ENCODE results near the gene PXDN. TPM values are rescaled to one million over a fixed set of nuclear protein-coding genes. Genes with fewer than 3 reads are reported as not detected.
A peak's percentile ranks its signal among the peaks of the same experiment; 100 is the strongest.
"Not testable (repeated sequence)": the region's sequence is repeated elsewhere in the genome, so short reads cannot be mapped to it uniquely, and the experiment has no call there.

The PXDN gene
- total and polyA plus RNA-seq, 2 experiments from 2014 or later = 85.7 to 129 TPM

- no peak overlapping the region for H3K4me3 ChIP-seq
- no peaks in the 10 kb centered on the region for H3K36me3 ChIP-seq
- no peak for DNase-seq (ENCODE audit: low read depth in 1 of 2, low spot score in 1 of 2)
- peaks cover 3% of the 10 kb centered on the region for H3K9me3 ChIP-seq (ENCODE audit: low read depth)
- no peak for TF ChIP-seq CTCF (IDR thresholded peaks at IDR 0.05; ENCODE audit: low read depth, low read length)
- no peaks in the 10 kb centered on the region for H3K27me3 ChIP-seq
- H3K27ac ChIP-seq = no peak overlapping the region
- H3K4me1 ChIP-seq (ENCODE audit: low read depth) = no peaks in the 10 kb centered on the region
Observed at GRCh38 chr2:1738646-1739302, 5.5 kb downstream of the PXDN start.

GRCh38 chr2:1738163-1738562, 6.2 kb downstream of the PXDN start:
- H3K4me1 ChIP-seq (ENCODE audit: low read depth) = no peaks in the 10 kb centered on the region
- no peak overlapping the region for H3K4me3 ChIP-seq
- no peak for DNase-seq (ENCODE audit: low read depth in 1 of 2, low spot score in 1 of 2)
- H3K9me3 ChIP-seq (ENCODE audit: low read depth) = peaks cover 3% of the 10 kb centered on the region
- H3K27ac ChIP-seq = no peak overlapping the region
- H3K36me3 ChIP-seq = no peaks in the 10 kb centered on the region
- H3K27me3 ChIP-seq = no peaks in the 10 kb centered on the region
- TF ChIP-seq CTCF (IDR thresholded peaks at IDR 0.05; ENCODE audit: low read depth, low read length) = no peak

DNA sequence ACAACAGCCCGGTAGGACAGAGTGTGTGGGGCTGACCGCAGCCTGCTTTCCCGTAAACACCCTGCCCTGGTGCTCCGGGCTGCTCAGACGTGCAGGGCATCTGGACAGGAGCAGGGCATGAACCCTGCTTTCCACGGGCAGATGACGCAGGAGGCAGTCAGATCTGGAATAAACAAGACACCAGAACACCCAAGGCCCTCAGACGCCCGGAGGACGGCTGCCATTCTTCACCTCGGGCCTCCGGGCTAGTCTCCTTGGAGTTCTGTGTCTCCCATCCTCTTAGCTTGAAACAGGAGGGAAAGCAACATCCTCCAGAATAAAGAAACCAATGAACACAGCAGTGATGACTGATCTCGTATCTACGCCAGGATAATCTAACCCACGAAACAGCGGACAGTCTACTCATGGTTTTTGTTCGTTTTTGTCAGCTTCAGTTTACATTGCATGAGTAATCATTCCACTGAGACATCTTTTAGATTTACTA, 7.3 kb downstream of the PXDN start:
- Histone ChIP-seq H3K36me3 (no peaks in the 10 kb centered on the region), H3K27ac (peak overlapping the region; percentile 2), H3K4me3 (no peak overlapping the region), H3K9me3 (ENCODE audit: low read depth) (peaks cover 3% of the 10 kb centered on the region), H3K4me1 (ENCODE audit: low read depth) (peaks cover 3% of the 10 kb centered on the region), H3K27me3 (no peaks in the 10 kb centered on the region)
- no peak for TF ChIP-seq CTCF (IDR thresholded peaks at IDR 0.05; ENCODE audit: low read depth, low read length)
- DNase-seq (ENCODE audit: low read depth in 1 of 2, low spot score in 1 of 2) = peak in 1 of 2 donors; percentile 70

- no peaks in the 10 kb centered on the region for H3K36me3 ChIP-seq
- peak in 1 of 2 donors; percentile 70 for DNase-seq (ENCODE audit: low read depth in 1 of 2, low spot score in 1 of 2)
- no peak for TF ChIP-seq CTCF (IDR thresholded peaks at IDR 0.05; ENCODE audit: low read depth, low read length)
- H3K9me3 ChIP-seq (ENCODE audit: low read depth) = peaks cover 3% of the 10 kb centered on the region
- no peak overlapping the region for H3K4me3 ChIP-seq
- H3K27ac ChIP-seq = no peak overlapping the region
- H3K4me1 ChIP-seq (ENCODE audit: low read depth) = peaks cover 13% of the 10 kb centered on the region
- H3K27me3 ChIP-seq = no peaks in the 10 kb centered on the region
Observed at GRCh38 chr2:1736045-1736444, 8.3 kb downstream of the PXDN start.

DNA sequence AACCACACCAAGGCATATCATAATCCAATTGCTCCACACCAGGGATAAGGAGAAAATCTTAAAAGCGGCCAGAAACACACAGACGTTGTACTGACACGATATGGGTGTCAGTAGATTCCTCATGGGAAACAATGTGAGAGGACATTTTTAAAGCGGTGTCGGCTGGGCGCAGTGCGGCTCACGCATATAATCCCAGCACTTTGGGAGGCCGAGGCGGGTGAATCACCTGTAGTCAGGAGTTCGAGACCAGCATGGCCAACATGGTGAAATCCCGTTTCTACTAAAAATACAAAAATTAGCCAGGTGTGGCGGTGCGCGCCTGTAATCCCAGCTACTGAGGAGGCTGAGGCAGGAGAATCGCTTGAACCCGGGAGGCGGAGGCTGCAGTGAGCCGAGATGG, 11.0 kb downstream of the PXDN start:
- H3K27me3 ChIP-seq; DNase-seq (ENCODE audit: low read depth in 1 of 2, low spot score in 1 of 2); H3K36me3 ChIP-seq; H3K27ac ChIP-seq; H3K9me3 ChIP-seq (ENCODE audit: low read depth); H3K4me3 ChIP-seq: not testable (repeated sequence)
- H3K4me1 ChIP-seq (ENCODE audit: low read depth) = peaks cover 30% of the 10 kb centered on the region

DNA sequence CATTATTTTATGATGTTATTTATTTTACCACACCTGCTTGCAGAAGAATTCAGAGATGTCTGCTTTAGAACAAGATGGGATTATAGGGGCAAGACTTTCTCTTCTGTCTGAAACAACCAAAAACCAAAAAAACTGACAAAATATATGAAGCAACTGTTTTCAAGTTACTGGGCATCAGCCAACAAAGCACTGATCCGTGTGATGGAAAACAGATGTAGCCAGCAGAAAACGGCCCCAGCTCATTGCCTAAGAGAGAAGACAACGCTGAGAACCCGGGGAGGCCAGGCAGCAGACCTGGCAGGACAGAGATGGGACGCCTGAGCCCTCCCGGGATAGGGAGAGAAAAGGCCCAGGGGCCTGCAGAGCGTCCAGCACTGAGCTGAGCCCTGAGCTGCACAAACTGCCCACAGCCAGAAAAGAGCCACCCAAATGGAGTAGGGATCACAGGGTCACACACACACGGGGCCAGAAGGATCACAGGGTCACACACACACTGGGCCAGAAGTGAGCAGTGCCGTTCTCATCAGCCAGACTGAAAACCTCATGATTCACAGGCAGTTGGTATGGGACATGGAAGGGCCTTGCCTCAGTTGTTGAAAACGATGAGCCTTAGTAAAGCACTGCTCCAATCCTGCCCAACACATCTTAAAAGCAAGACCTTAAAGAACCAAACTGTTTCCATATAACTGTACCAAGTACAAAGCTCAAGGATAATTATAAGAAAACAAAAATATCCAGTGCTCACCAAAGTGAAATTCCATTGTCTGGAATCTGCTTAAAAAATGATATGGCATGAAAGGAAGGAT, 12.1 kb downstream of the PXDN start:
- Histone ChIP-seq H3K27me3 (no peaks in the 10 kb centered on the region), H3K9me3 (ENCODE audit: low read depth) (peaks cover 3% of the 10 kb centered on the region), H3K4me1 (ENCODE audit: low read depth) (peaks cover 30% of the 10 kb centered on the region), H3K36me3 (no peaks in the 10 kb centered on the region), H3K27ac (no peak overlapping the region), H3K4me3 (no peak overlapping the region)
- peak in 1 of 2 donors; percentile 94 for DNase-seq (ENCODE audit: low read depth in 1 of 2, low spot score in 1 of 2)
- TF ChIP-seq CTCF (IDR thresholded peaks at IDR 0.05; ENCODE audit: low read depth, low read length) = no peak
